OCI-LY1 (cell line): Measurements from ENCODE around the gene LPCAT1.

Source experiments
- CTCF ChIP-seq: fragments of 200-600 bp; sonication (generic), shearing (Covaris generic); IDR thresholded peaks from 2 replicates; pipeline ENCODE4 v1.5.1; 2017; ENCODE audit warnings: mild to moderate bottlenecking, antibody characterized with exemption, low read length, moderate library complexity, mixed read lengths
- EZH2 ChIP-seq: fragments of 200-600 bp; sonication (generic), shearing (Covaris generic); IDR thresholded peaks from 2 replicates; pipeline ENCODE4 v1.8.0; 2017; ENCODE audit warnings: borderline replicate concordance, mixed run types, mild to moderate bottlenecking, antibody characterized with exemption, low read length, moderate library complexity, mixed read lengths

- TF ChIP-seq CTCF (no peak), EZH2 (no peak)
These were observed 21.0 kb downstream of the LPCAT1 start for GRCh38 chr5:1502737-1503120.
